ENCODE data around the gene CPA5.

Gene CPA5

GRCh38 chr7:130329681-130330080 lies 14.9 kb upstream of the CPA5 start:
- no peak overlapping the region for H2AFZ ChIP-seq (ENCODE audit: low read depth, low read length)
- H3K27ac ChIP-seq (ENCODE audit: low read length): no peak overlapping the region
- H3K79me2 ChIP-seq (ENCODE audit: insufficient read depth, low read length): no peaks in the 10 kb centered on the region
- H3K4me3 ChIP-seq (ENCODE audit: low read depth in 1 of 2, low read length in 2 of 2): no peak overlapping the region
- DNase-seq (no peak), ATAC-seq (ENCODE audit: insufficient read depth, low read depth) (no peak)
- no peaks in the 10 kb centered on the region for H4K20me1 ChIP-seq (ENCODE audit: insufficient read depth, low read length)
- no peak overlapping the region for H3K4me2 ChIP-seq (ENCODE audit: insufficient read depth, low read length)
- H3K4me1 ChIP-seq (ENCODE audit: insufficient read depth, low read length): no peaks in the 10 kb centered on the region
- H3K9ac ChIP-seq (ENCODE audit: low read depth, low read length): no peak overlapping the region
- H3K36me3 ChIP-seq (ENCODE audit: insufficient read depth, low read length): no peaks in the 10 kb centered on the region
- TF ChIP-seq CTCF (IDR thresholded peaks at IDR 0.05; ENCODE audit: borderline replicate concordance, extremely low read depth, low read length, poor library complexity, severe bottlenecking): no peak
- TF ChIP-seq EZH2 (IDR thresholded peaks at IDR 0.05; ENCODE audit: borderline replicate concordance, low read depth, low read length, severe bottlenecking): no peak
- no peaks in the 10 kb centered on the region for H3K9me3 ChIP-seq (ENCODE audit: insufficient read depth, low read length, severe bottlenecking)
- no peaks in the 10 kb centered on the region for H3K27me3 ChIP-seq (ENCODE audit: insufficient read depth, low read length, poor library complexity)

- H3K79me2 ChIP-seq (ENCODE audit: insufficient read depth, low read length): no peaks in the 10 kb centered on the region
- H3K4me2 ChIP-seq (ENCODE audit: insufficient read depth, low read length): no peak overlapping the region
- H3K9me3 ChIP-seq (ENCODE audit: insufficient read depth, low read length, severe bottlenecking): no peaks in the 10 kb centered on the region
- TF ChIP-seq CTCF (IDR thresholded peaks at IDR 0.05; ENCODE audit: borderline replicate concordance, extremely low read depth, low read length, poor library complexity, severe bottlenecking): no peak
- TF ChIP-seq EZH2 (IDR thresholded peaks at IDR 0.05; ENCODE audit: borderline replicate concordance, low read depth, low read length, severe bottlenecking): no peak
- DNase-seq (no peak), ATAC-seq (ENCODE audit: insufficient read depth, low read depth) (no peak)
- no peak overlapping the region for H3K9ac ChIP-seq (ENCODE audit: low read depth, low read length)
- H4K20me1 ChIP-seq (ENCODE audit: insufficient read depth, low read length): no peaks in the 10 kb centered on the region
- H3K4me1 ChIP-seq (ENCODE audit: insufficient read depth, low read length): no peaks in the 10 kb centered on the region
- no peak overlapping the region for H2AFZ ChIP-seq (ENCODE audit: low read depth, low read length)
- H3K36me3 ChIP-seq (ENCODE audit: insufficient read depth, low read length): no peaks in the 10 kb centered on the region
- no peak overlapping the region for H3K27ac ChIP-seq (ENCODE audit: low read length)
- H3K4me3 ChIP-seq (ENCODE audit: low read depth in 1 of 2, low read length in 2 of 2): no peak overlapping the region
- no peaks in the 10 kb centered on the region for H3K27me3 ChIP-seq (ENCODE audit: insufficient read depth, low read length, poor library complexity)
Measured at GRCh38 chr7:130332259-130333053, 12.2 kb upstream of the CPA5 start.

GRCh38 chr7:130333832-130334231 lies 10.8 kb upstream of the CPA5 start:
- Histone ChIP-seq H3K9me3 (ENCODE audit: insufficient read depth, low read length, severe bottlenecking) (no peaks in the 10 kb centered on the region), H3K36me3 (ENCODE audit: insufficient read depth, low read length) (no peaks in the 10 kb centered on the region), H3K4me3 (ENCODE audit: low read depth in 1 of 2, low read length in 2 of 2) (no peak overlapping the region), H3K4me1 (ENCODE audit: insufficient read depth, low read length) (no peaks in the 10 kb centered on the region), H3K9ac (ENCODE audit: low read depth, low read length) (no peak overlapping the region), H2AFZ (ENCODE audit: low read depth, low read length) (no peak overlapping the region), H3K79me2 (ENCODE audit: insufficient read depth, low read length) (no peaks in the 10 kb centered on the region), H3K27ac (ENCODE audit: low read length) (no peak overlapping the region), H4K20me1 (ENCODE audit: insufficient read depth, low read length) (no peaks in the 10 kb centered on the region), H3K27me3 (ENCODE audit: insufficient read depth, low read length, poor library complexity) (no peaks in the 10 kb centered on the region), H3K4me2 (ENCODE audit: insufficient read depth, low read length) (no peak overlapping the region)
- TF ChIP-seq EZH2 (IDR thresholded peaks at IDR 0.05; ENCODE audit: borderline replicate concordance, low read depth, low read length, severe bottlenecking): no peak
- TF ChIP-seq CTCF (IDR thresholded peaks at IDR 0.05; ENCODE audit: borderline replicate concordance, extremely low read depth, low read length, poor library complexity, severe bottlenecking): no peak
- ATAC-seq (ENCODE audit: insufficient read depth, low read depth) (no peak), DNase-seq (no peak)
